NCI-H146 (cell line): ENCODE data around the gene SPCS1.
"Not testable (repeated sequence)": the region's sequence is repeated elsewhere in the genome, so short reads cannot be mapped to it uniquely, and the experiment has no call there.

Experiments used
- DNase-seq: peaks from one replicate; lab custom pipeline; 2025; lab: John Stamatoyannopoulos, UW

SPCS1 gene

DNA sequence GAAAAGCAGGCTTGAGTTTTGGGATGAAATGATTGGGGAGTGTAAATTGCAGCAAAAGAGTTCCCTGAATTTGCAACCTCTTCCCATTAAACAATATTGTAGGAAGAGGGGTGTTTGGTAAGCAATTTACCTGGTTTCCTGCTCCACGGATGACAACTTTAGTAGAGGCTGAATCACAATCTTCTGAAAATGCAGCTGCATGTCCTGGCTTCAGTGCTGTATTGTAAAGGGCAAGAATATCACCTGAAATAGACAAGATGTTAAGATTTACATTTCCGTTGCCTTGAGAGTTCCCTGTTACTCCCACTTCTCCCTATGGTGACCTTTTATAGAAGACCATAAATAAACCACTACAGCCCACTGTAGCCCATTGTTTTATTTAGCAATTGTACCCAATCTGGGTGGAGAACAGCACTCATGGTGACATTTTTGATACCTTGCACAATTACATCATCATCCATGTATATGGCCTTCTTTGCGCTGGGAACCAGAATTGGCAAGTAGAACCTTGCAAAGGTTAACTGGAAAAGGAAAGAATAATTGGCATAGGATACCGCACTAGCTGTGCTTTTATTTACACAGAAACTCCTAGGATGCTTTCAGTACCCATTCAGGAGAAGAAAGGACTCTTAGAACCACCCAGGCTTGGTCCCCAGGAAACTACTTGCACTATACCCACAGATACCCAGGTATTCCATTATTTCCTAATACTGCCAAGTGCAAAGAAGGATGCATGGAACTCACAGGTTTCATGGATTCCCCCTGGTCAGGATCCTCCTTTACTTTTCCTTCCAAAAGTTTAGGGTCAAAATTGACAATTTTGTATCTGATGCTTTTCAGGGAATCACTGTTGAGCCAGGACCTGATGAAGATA, 9.9 kb upstream of the SPCS1 start:
- no peak for DNase-seq

DNA sequence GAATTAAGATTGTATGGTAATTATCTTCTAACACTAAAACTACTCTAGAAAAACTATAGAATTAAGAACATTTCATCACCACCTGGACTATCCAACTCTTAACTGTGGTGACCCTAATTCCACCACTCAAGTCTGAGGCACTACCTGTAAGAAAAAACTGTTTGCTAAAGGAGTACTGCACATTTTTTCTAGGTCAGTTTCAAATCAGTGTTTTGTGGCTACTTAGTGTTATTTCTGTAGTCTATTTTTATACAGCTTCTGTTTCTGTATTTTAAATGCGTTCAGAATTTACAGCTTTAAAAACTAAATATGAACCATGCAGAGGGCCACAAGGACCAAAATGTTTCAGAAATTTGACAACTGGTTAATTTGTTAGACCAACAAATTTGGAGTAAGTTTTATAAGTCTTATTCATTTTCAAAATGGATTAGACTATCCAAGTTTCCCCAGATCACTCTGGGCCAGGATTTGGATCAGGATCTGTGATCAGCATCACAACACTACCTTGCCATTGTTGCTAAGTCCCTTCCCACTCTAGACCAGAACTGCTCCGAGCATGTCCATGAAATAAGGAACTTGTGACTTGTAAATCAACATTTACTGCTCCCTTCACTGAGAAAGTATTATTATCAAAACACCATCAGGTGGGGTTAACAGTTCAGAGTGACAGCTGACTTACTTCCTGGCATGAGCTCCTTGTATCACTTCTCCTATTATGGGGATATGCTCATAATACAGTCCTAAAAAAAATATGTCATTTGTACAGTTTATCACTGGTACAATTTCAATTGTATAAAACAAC, 8.9 kb upstream of the SPCS1 start:
- no peak for DNase-seq

DNA sequence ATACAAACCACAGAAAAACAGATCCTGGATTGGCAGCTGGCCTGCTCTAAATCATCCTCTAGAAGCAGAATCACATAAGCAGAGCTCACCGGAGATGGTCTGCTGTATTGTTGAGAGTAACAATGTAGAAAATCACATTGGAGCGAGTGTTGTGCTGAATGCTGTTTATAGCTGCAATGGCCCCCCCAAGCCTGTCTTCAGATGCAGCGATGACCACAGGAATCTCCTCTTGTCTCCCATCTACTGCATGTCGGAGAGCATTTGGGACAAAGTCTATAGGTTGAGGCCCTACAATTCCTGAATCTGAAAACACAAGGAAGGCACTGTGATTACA, 8.3 kb upstream of the SPCS1 start:
- no peak for DNase-seq

DNA sequence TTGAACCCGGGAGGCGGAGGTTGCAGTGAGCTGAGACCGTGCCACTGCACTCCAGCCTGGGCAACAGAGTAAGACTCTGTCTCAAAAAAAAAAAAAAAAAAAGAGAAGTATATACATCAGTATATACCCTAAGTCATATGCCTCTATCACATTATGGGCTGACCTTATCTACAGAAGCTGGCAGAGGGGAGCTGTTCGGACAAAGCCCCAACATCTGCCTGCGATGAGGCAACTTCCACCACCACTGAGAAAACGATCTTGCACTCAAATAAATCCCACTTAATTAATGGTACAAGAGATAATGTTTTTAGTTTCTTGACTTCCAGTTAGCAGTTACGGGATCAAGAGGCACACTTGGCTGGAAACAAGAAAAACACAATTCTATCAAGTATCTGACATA, 2.6 kb upstream of the SPCS1 start:
- DNase-seq = no peak

DNA sequence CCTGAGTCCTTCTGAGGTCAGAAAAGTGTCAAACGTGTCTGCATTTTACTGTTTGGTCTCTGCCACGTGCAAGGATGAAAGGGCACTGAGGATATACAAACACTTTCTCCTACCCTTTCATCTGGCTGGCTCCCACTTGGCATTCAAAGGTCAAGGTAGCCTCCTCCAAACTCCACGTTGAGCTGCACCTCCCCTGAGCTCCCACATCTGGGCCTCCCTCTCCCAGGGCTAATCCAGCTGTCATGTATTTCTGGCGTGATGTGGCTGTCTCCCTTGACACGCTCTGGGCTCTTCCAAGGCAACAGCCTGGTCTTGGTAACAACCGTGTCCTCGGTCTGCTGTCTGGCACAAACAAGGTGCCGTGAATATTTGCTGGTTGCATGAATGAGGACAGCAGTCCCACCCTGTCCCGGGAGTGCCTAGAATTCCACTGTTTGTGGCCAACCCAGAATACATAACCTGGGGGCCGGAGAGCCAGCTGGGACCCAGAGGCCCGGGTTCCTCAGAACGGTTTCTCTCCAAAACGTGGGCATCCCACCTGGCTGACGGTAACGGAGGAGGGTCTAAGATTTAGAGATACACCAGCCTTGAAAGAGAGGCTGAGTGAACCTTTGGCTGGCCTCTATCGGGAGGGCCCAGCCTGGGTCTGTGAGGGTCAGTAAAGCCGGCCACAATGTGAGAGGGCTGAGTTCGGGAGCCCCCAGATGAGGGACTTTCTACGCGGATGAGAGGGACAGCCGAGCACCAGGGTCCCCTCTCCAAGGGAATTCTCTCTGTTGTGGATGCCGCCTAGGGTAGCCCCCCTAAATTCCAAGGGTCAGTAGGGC, 1.1 kb upstream of the SPCS1 start:
- DNase-seq = peak; percentile 5

DNA sequence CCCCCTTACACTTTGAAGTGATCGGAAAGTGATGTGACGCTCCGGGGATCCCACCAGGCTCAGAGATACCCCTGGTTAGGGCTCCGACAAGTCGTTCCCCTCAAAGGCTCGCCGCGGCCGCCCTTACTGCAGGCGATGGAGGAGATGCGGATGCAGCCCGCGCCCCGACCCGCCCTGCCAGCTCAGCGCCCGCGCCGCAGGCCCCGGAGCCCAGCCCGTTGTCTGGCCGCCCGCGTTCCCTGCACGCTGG, 543 bp upstream of the SPCS1 start:
- DNase-seq = no peak

- no peak for DNase-seq
These were observed 1.7 kb downstream of the SPCS1 start for GRCh38 chr3:52707585-52707984.

DNA sequence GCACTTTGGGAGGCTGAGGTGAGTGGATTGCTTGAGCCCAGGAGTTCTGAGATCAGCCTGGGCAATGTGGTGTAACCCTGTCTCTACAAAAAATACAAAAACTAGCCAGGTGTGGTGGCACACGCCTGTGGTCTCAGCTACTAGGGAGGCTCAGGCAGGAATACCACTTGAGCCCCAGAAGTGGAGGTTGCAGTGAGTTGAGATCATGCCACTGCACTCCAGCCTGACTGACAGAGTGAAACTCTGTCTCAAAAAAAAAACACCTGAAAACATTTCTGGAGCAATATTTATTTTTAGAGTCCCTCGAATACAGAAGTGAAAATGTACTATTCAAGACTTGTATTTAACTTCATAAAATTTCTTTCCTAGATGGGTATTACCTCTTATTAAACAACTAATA, 4.6 kb downstream of the SPCS1 start:
- no peak for DNase-seq

DNA sequence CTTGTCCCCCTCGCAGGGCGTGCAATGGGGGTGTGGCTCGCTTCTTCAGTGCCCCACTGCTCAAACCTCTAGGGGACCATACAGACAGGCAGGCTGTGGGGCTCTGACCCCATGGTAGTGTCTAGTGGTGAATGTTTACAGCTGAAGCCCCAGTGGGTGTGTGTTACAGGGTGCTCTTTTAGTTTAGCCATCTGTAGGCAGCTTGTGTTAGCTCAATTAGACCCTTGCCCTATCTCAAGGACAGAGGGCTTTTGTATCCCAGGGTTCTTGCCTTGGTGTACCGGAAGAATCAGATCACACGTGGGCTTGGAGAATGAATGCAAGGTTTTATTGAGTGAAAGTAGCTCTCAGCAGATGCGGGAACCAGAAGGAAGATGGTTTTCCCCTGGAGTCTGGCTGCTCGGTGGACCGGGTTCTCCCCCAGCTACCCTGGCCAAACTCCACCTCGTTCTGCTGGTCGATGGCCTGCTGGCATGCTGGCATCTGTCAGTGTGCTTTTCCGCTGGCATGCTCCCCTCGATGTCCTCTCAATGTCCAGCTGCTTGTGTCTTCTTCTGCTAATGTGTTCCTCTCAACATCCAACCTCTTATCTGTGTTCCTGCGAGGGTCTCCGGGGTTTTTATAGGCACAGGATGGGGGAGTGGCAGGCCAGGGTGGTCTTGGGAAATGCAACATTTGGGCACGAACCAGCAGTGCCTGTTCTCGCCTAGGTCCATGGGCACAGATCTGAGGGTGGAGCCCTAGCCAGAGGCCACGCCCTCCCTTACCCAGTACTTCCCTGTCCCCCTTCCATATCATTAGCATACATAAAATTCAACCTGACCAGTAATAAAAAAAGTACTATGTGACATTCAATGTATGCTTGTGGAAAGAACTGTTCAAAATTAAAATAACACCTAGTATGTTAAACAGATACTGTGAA, 6.6 kb downstream of the SPCS1 start:
- no peak for DNase-seq

GRCh38 chr3:52714335-52715302, 8.7 kb downstream of the SPCS1 start:
- DNase-seq = no peak

DNA sequence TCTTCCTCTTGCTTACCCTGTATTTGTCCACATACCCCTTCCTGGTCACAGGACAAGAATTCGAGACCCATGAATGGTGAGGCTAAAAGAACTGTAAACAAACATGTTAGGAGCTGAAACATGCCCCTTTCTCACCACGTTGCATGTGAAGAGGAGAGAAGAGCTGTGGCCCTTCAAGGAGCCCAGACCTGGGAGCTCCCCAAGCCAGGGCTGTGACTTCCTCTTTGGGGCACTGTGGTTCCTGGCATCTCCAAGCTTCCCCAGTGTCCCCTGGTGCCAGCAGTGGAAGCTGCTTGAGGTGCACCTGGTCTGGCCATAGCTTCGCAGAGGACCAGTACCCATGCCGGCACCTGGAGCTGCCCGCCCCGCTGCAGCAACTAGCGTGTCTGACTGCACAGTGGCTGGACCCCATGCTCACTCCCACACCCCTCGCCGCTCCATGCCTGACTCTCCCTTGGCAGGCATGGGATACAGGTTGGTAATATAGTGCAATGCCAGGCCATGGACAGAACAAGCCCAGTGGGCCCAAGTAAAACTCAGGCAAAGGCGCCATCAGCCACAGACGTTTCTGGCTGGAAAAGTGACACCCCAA, 9.9 kb downstream of the SPCS1 start:
- DNase-seq = no peak

- DNase-seq = no peak
These were observed 13.7 kb downstream of the SPCS1 start for GRCh38 chr3:52719618-52720017.

- DNase-seq = no peak
These were observed 15.3 kb downstream of the SPCS1 start for GRCh38 chr3:52721002-52721729.

- DNase-seq = no peak
These were observed 15.8 kb downstream of the SPCS1 start for GRCh38 chr3:52721730-52722008.

DNA sequence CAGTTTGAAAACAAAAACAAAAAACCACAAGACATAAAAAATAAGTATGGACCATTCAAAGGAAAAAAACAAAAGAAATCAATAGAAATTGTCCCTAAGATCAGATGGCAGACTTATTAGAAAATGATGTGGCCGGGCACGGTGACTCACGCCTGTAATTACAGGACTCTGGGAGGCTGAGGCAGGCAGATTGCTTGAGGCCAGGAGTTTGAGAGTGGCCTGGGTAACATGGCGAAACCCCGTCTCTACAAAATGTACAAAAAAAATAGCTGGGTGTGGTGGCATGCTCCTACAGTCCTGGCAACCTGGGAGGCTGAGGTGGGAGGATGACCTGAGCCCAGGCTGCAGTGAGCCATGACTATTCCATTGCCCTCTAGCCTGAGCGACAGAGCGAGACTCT, 16.6 kb downstream of the SPCS1 start:
- DNase-seq = no peak

DNA sequence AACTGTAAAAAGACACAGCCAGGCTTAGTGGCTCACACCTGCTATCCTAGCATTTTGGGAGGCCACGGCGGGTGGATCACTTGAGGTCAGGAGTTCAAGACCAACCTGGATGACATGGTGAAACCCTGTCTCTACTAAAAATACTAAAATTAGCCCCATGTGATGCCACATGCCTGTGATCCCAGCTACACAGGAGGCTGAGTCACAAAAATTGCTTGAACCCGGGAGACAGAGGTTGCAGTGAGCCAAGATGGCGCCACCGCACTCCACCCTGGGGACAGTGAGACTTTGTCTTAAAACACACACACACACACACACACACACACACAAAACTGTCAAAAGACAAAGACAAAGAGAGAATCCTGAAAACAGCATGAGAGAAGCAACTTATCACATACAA, 18.0 kb downstream of the SPCS1 start:
- no peak for DNase-seq

GRCh38 chr3:52724511-52724910, 18.6 kb downstream of the SPCS1 start:
- no peak for DNase-seq

DNA sequence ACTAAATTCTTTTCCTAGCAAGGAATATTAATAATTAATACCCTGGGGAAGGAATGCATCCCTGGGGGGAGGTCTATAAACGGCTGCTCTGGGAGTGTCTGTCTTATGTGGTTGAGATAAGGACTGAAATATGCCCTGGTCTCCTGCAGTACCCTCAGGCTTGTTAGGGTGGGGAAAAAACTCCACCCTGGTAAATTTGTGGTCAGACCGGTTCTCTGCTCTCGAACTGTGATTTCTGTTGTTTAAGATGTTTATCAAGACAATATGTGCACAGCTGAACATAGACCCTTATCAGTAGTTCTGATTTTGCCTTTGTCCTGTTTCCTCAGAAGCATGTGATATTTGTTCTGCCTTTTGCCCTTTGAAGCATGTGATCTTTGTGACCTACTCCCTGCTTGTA, 22.8 kb downstream of the SPCS1 start:
- not testable (repeated sequence) for DNase-seq

DNA sequence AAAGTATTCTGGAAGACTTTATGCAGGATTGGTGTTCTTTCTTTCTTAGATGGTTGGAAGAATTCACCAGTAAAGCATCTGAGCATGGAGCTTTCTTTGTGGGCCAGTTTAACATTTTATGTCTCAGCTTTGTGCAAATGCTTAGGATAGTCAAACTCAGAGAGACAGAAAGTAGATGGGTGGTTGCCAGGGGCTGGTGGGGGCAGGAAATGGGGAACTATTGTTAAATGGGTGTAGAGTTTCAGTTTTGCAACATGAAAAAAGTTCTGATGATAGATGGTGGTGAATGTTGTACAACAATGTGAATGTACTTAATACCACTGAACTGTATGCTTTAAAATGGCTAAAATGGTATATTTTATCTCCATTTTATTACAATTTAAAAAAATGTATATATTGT, 24.8 kb downstream of the SPCS1 start:
- no peak for DNase-seq

- DNase-seq = no peak
These were observed 25.7 kb downstream of the SPCS1 start for GRCh38 chr3:52731590-52731989.
